HG03060 (cell line): ENCODE measurements around the gene KCNH2.

ENCODE experiments used
- ATAC-seq: cut with Tn5 transposase; IDR thresholded peaks from one replicate; pipeline ENCODE4 v1.9.1; 2021; ENCODE audit warnings: low read depth, moderate number of reproducible peaks; ENCODE audit not compliant: unreplicated experiment

Gene KCNH2

DNA sequence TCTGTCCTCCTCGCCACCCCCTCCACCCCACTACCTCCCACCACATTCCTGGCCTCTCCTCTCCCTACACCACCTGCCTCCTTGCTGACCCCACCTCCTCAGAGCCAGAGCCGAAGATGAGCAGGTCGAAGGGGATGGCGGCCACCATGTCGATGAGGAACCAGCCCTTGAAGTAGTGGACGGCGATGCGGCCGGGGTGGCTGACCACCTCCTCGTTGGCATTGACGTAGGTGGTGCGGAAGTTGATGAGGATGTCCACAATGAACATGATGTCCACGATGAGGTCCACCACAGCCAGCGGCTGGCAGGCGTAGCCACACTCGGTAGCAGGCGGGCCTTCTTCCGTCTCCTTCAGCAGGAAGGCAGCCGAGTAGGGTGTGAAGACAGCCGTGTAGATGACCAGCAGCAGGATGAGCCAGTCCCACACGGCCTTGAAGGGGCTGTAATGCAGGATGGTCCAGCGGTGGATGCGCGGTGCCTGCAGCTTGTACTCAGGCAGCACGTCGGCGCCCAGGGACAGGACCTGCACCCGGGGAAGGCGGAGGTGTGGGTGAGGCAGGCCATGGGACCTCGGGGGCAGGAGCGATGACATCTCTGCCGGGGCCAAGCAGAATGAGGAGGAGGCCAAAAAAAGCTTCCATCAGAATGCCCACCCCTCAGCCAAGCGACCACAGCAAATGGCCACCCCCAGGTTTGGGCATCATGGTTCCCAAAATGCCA is 25.6 kb downstream of the KCNH2 start:
- ATAC-seq: no peak

GRCh38 chr7:150951521-150951920 is 26.6 kb downstream of the KCNH2 start:
- no peak for ATAC-seq

DNA sequence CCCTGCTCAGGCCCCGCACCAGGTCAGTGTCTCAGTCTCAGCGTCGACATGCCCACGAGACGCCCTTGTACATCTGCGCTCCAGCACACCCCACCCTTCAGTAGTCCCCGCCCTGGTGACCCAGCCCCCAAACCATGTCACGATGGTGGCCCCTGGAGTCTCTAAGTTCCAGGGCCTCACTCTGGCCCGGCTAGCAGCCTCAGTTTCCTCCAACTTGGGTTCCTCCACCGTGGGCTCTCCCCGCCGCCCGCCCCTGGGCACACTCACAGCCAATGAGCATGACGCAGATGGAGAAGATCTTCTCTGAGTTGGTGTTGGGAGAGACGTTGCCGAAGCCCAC is 27.0 kb downstream of the KCNH2 start:
- no peak for ATAC-seq

DNA sequence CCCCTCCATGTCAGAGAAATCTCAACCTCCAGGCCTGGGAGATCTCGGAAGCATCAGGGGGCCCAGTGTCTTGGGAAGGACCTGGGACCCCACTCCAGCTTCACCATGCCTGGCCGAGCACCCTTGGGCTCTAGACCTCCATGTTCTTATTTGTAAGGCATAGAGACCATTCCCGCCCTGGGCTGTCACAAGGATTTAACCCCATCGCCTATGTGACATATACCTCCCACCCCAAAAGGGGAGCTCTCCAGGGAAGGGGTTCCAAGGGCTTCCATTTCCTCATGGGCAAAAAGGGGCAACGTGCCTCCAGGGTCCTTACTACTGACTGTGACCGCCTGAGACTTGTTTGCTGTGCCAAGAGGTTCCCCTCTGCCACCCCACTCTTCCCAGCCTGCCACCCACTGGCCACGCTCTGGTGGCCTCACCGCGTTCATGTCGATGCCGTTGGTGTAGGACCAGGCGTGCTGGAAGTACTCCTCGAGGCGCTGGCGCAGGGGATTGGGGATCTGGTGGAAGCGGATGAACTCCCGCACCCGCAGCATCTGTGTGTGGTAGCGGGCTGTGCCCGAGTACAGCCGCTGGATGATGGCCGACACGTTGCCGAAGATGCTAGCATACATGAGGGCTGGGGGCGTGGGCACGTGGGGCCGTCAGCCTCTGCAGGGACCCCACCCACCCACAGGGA is 27.5 kb downstream of the KCNH2 start:
- ATAC-seq: no peak

GRCh38 chr7:150949971-150950491 is 28.1 kb downstream of the KCNH2 start:
- ATAC-seq: no peak

GRCh38 chr7:150949564-150949963 is 28.6 kb downstream of the KCNH2 start:
- no peak for ATAC-seq

DNA sequence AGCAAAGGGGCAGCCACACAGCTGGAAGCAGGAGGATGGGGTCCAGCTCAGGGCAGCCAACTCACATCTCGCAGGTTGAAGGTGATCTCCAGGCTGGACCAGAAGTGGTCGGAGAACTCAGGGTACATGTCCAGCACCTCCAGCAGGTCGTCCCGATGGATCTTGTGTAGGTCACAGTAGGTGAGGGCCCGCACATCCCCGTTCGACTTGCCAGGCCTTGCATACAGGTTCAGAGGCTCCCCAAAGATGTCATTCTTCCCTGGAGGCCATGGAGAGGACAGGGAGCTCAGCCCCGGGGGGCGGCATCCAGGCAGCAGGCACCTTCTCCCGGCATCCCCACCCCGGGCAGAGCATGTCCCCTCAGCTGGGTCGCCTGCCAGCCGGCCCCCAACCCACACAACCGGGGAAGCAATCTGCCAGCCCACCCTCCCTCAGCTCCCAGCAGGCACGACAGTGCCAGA is 29.3 kb downstream of the KCNH2 start:
- no peak for ATAC-seq

DNA sequence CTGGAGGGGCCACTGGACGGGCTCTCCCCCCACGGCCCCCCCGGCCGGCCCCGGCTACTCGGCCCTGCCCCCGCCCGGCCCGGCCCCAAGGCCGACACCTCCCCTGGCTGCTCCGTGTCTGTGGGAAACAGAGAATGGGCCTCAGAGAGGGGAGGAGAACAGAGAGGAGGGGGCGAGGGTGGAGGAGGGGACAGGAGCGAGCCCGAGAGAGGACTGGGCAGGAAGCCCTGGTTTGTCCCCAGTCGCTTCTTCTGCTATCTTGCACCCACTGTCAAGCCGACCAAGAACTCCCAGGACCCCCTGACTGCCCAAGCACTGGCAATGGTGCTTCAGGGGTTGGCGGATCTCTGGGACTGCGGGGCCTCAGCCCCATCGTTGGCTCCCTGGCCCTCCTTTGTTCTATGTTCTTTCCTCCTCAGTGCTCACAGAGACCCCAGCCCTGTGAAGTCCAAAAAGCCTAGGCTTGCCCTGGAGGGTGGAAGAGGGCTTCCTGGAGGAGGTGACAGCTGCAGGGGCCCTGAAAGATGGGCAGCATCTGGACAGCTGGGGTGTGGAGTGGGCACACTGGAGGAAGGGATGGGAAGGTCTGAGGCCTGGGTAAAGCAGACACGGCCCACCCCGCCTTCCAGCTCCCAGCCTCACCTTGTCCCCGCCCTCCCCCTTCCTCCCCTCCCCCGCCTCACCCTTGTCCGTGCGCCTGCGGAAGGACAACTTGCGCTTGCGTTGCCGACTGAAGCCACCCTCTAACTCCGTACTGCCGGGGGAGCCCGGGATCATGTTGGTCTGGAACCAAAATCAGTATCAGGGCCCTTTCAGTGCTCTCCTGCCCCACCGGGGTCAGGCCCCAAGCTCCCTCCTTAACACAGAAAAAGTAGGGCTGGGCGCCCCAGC is 30.1 kb downstream of the KCNH2 start:
- ATAC-seq: no peak

DNA sequence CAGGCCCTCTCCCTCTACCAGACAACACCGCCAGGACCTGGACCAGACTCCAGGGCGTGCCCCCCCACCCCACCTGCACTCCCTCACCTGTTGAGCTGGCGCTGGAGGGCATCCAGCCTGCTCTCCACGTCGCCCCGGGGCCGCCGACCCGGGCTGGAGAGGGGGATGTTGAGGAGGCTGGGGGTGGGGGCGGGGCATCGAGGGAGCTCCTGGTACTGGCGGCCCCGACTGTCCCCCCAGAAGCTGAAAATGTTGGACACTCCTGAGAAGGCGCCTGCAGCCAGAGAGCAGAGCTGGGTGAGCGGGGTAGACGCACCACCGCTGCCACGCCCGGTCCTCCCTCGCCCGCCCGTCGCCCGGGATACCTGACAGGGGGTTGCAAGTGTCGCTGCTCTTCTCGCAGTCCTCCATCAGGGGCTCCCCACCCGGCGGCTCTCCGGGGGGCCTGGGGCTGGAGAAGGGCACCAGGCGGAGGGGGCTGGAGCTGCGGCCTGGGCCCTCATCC is 30.8 kb downstream of the KCNH2 start:
- no peak for ATAC-seq

GRCh38 chr7:150946421-150947240 is 31.5 kb downstream of the KCNH2 start:
- no peak for ATAC-seq

DNA sequence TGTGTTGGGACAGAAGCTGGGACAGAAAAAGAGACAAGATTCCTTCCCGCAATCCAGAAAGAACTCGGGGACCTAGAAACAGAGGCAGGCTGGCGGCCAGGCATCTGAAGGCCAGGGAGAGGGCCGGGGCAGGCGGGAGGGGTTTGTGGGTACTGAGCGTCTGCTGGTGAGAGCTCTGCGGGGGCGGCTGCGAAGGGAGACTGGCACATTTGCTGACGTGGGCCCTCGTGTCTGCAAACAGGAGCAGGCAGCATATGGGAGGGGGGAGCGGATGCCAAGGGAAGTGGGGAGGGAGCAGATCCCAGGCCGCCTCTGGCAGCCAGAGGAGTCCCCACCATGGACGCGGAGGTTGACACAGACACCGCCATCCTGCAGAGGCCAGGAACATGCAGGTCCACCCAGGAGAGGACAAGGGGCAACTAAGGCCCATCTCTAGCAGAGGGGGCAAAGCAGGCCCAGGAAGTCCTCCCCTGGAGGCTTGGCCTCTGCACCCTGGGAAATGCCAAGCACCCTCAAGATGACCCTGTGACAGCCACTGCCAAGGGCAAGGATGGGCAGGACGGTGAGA is 32.2 kb downstream of the KCNH2 start:
- ATAC-seq: no peak

GRCh38 chr7:150945171-150945852 is 32.8 kb downstream of the KCNH2 start:
- no peak for ATAC-seq

- no peak for ATAC-seq
These were observed 33.8 kb downstream of the KCNH2 start for GRCh38 chr7:150944066-150945042.

DNA sequence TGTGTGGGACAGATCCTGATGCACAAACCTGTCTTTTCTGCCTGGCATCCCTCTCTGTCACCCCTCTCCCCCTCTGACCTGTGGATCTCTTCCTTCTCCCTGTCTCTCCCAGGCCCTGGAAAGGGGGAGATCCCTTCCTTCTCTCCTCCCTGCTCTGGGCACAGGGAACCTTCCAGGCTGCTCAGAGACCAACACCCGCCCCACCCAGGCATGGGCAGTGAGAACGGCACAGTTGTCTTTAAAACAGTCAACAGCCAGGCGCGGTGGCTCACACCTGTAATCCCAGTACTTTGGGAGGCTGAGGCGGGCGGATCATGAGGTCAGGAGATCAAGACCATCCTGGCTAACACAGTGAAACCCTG is 34.7 kb downstream of the KCNH2 start:
- ATAC-seq: no peak

DNA sequence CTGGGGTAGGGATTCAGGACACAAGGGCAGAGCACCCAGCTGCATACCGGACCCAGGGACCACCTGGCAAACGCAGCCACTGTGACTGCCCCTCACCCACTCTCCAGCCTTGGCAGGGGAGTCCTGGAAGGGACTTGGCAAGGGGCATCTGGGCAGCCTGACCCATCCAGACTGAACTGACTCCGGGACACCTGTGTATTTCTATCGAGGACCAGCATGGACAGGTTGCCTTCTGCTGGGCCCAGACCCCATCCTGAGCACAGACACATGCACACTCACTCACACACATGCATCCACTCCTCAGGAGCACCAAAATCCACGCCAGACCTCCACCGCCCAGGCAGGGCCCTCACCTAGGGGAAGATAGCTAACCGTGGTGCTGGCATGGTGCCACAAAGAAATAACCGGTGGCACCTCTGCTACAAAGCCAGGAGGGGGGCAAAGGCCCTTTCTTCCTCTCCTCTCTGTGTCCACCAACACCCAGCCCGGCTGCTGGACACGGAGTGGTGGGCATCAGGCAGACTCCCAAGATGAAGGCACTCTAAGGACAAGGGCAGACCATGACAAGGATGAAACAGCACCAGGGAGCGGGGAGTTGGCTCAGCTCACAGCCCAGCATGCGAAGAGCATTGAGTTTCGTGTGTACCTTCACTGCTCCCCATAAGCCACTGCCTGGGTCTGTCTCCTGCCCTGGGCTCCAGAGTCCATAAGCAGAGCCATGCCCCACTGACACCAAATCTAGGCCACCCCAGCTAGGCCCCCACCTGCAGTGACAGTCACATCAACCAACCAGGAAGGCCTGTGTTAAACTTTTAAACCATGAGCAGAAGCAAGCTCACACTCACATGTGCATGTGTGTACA is 35.3 kb downstream of the KCNH2 start:
- no peak for ATAC-seq

DNA sequence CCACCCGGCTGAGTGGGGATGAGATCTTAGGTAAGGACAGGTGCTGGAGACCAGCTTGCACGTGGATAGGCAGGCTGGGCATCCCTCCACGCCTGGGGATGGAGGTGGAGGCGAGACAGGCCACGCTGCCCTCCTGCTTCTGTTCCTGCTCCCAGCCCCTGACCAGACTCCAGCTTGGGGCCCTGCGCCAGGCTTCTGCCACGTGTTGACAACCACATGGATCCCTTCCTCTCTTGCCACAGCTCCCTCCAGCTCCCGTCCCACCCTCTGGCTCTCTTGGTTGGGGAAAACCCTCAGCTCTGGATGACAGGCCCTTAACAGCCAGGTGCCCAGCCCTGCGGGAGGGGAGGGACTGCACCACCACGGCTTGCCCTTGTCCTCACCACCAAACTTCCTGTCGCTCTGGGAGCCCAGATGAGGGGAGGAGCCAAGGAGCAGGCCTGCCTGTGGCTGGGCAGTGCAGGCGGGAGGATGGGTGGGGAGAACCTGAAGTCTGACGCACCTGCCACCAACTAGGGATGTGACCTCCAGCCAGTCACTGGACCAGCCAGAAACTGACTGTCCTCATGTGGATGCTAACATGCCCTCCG is 36.0 kb downstream of the KCNH2 start:
- no peak for ATAC-seq
